MCF 10A (cell line): Measurements from ENCODE around the gene CEP170. TPM values are rescaled to one million over a fixed set of nuclear protein-coding genes. Genes with fewer than 3 reads are reported as not detected.
A peak's percentile ranks its signal among the peaks of the same experiment; 100 is the strongest.
"Not testable (repeated sequence)": the region's sequence is repeated elsewhere in the genome, so short reads cannot be mapped to it uniquely, and the experiment has no call there.

Experiments
- BruUV-seq: library from RNA; stranded (reverse); fragments of 400-500 nt; replicated peaks from 2 replicates; lab custom pipeline; 2021; lab: Mats Ljungman, UMichigan
- CTCF ChIA-PET: fragments of 300-600 bp; sonication (Branson Sonifier 250); formaldehyde crosslinking; extraction: SDS; loops from one replicate; lab custom pipeline; 2021; ENCODE audit warnings: antibody characterized with exemption, inconsistent platforms; lab: Yijun Ruan, JAX
- POLR2A ChIA-PET: fragments of 300-600, 350-650 bp; sonication (Branson Sonifier 250); formaldehyde crosslinking; extraction: SDS; loops from one replicate; lab custom pipeline; 2020; ENCODE audit warnings: antibody characterized with exemption, inconsistent platforms; lab: Yijun Ruan, JAX
- DNase-seq: peaks from one replicate; pipeline ENCODE4 v3.0.0-alpha.2; 2018; ENCODE audit not compliant: unreplicated experiment
- H3K27ac Mint-ChIP-seq: one replicate; pipeline ENCODE4 v1.8.0; 2022; ENCODE audit warnings: mild to moderate bottlenecking, low read depth, mixed read lengths; ENCODE audit not compliant: unreplicated experiment
- H3K27me3 Mint-ChIP-seq: one replicate; pipeline ENCODE4 v1.8.0; 2022; ENCODE audit warnings: mixed read lengths; ENCODE audit not compliant: insufficient read depth, unreplicated experiment
- H3K36me3 Mint-ChIP-seq: one replicate; pipeline ENCODE4 v1.8.0; 2022; ENCODE audit warnings: mild to moderate bottlenecking, moderate library complexity, mixed read lengths; ENCODE audit not compliant: insufficient read depth, unreplicated experiment
- H3K4me1 Mint-ChIP-seq: one replicate; pipeline ENCODE4 v1.8.0; 2022; ENCODE audit warnings: mixed read lengths; ENCODE audit not compliant: insufficient read depth, unreplicated experiment
- H3K4me3 Mint-ChIP-seq: one replicate; pipeline ENCODE4 v1.8.0; 2022; ENCODE audit warnings: mild to moderate bottlenecking, moderate library complexity, mixed read lengths; ENCODE audit not compliant: unreplicated experiment
- H3K9me3 Mint-ChIP-seq: one replicate; pipeline ENCODE4 v1.8.0; 2022; ENCODE audit warnings: mixed read lengths; ENCODE audit not compliant: unreplicated experiment
- CTCF ChIP-seq: fragments of 200-600 bp; IDR thresholded peaks from one replicate; pipeline ENCODE4 v1.8.0; 2022; ENCODE audit warnings: antibody characterized with exemption, mild to moderate bottlenecking; ENCODE audit not compliant: unreplicated experiment
- intact Hi-C: fragments of 100-400 bp; cut with micrococcal nuclease; formaldehyde crosslinking; loops from 2 replicates; pipeline ENCODE4 v1.14.1; 2022
- total RNA-seq: library from RNA; stranded (reverse); gene quantifications from 2 replicates; pipeline ENCODE4 v1.2.3, GENCODE V29; 2022

The CEP170 gene
- total RNA-seq, 1 experiment from 2014 or later: 182 TPM

DNA sequence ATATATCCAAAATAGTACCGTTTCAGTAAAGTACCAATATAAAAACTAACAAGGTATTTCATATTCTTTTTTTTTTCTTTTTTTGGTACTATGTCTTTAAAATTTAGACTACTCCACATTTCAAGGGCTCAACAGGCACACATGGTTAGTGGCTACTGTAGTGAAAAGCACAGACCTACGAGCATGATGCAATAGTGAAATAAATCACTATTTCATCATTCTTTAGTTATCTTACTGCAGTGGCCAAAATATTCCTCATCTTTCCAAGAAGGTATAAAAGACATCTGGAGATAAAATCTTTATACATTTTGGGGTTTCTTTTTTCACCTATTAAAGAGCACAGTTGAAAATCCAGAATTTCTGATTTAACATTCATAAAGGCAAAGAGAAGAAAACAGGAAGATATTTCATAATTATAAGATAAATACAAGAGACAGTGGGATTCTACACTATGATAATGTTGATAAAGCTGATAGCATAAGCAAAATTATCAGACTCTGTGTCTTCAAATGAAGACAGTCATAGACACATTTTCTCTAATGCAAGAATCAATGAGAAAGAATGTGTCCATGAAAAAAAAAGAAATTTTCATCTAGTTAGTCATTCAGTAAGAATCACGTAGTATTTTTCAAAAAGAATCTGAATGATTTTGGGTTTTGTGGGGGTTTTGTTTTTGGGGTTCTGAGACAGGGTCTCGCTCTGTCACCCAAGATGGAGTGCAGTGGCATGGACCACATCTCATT lies 41.9 kb downstream of the CEP170 start:
- Mint-ChIP-seq H3K27me3 (no peaks in the 10 kb centered on the region), H3K9me3 (no peaks in the 10 kb centered on the region), H3K4me1 (peaks cover 20% of the 10 kb centered on the region), H3K4me3 (peak overlapping the region; percentile 54), H3K36me3 (peaks cover 34% of the 10 kb centered on the region), H3K27ac (peak overlapping the region; percentile 89)
- TF ChIP-seq CTCF: no peak
- BruUV-seq: TSS peak; percentile 92
- intact Hi-C loops: loop anchor here (2.0 kb wide), 1 partner anchor 42 kb away; the partner anchor contains the start of gene CEP170
- POLR2A ChIA-PET: interaction anchor here (0.7 to 4.1 kb wide), 4 partner anchors 17 to 42 kb away, joined by 4 to 40 read pairs (median 5); partner anchors contain the start of genes CEP170 and SDCCAG8
- DNase-seq: peak; percentile 81
- CTCF ChIA-PET: interaction anchor here (0.7 kb wide), 1 partner anchor 1161 kb away, joined by 4 read pairs; no protein-coding TSS in a partner anchor

DNA sequence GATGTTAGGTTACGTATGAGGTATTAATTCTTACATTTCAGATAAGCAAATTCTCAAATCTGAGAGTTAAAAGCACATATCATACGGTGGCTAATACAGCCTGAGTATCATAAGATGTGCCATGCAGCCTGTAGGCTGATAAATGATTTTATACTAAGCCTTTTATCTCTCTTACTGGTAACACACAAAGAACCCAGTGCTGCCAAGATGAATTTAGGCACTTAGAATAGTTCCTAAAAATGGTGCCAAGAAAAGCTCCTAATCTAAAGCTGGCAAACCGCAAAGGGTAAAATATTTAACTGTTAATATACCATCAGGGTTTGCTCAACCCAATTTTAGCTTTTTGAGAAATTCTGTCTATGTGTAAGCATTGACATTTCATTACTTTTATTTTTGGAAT lies 43.1 kb downstream of the CEP170 start:
- CTCF ChIA-PET: interaction anchor here (0.7 to 1.2 kb wide), 2 partner anchors 10 to 39 kb away, joined by 3 to 6 read pairs; no protein-coding TSS in a partner anchor
- peak; percentile 25 for DNase-seq
- not testable (repeated sequence) for BruUV-seq, H3K27ac Mint-ChIP-seq, H3K27me3 Mint-ChIP-seq, H3K9me3 Mint-ChIP-seq, H3K4me3 Mint-ChIP-seq
- Mint-ChIP-seq H3K36me3 (peaks cover 28% of the 10 kb centered on the region), H3K4me1 (peaks cover 17% of the 10 kb centered on the region)
- intact Hi-C loops: loop anchor here (2.0 kb wide), 1 partner anchor 43 kb away; the partner anchor contains the start of gene CEP170
- POLR2A ChIA-PET: interaction anchor here (0.7 to 4.1 kb wide), 4 partner anchors 23 to 75 kb away, joined by 4 to 40 read pairs (median 6); partner anchors contain the start of genes CEP170 and SDCCAG8

DNA sequence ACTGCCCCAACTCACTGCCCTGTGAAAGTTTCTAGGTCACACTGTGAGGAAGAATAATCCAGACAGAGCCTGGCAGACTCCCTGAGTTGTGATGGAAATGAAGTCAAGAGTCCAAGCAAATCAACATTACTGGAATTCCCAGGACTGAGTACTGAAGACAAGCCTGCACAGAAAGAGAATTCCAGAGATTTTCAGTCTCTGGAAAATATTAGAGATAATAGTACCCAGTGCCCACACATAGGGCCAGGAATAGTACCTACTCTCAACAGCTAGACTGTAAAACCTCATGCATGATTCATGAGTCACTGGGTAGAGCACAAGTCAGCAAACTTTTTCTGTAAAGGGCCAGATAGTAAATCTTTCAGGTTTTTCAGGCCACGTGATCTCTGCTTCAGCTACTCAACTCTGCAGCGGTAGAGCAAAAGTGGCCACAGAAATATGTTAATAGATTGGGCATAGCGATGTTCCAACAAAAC lies 50.0 kb downstream of the CEP170 start:
- H3K4me3 Mint-ChIP-seq, BruUV-seq, H3K27ac Mint-ChIP-seq, H3K27me3 Mint-ChIP-seq, H3K4me1 Mint-ChIP-seq, POLR2A ChIA-PET, intact Hi-C loops: not testable (repeated sequence)
- CTCF ChIA-PET: interaction anchor here (0.6 kb wide), 2 partner anchors 30 to 726 kb away, joined by 3 to 4 read pairs; no protein-coding TSS in a partner anchor
- Mint-ChIP-seq H3K36me3 (peaks cover 32% of the 10 kb centered on the region), H3K9me3 (peaks cover 17% of the 10 kb centered on the region)
- DNase-seq: peak; percentile 44

DNA sequence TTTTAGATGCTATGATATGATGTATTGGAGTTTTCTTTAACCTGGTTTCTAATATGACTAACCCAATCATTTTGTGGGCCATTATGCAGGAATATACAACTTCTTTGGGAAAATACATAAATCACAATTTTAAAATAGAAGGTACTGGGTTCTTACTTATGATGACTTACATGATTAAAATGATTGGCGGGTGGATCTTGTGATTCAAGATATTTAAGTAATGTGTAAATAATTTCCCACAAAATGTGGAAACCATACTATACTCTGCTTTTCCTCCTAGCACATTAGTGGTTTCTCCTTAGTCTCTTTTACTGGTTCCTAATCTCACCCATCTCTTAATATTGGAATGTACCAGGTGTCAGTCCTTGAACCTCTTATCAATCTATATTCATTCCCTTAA lies 50.7 kb downstream of the CEP170 start:
- H3K9me3 Mint-ChIP-seq: peaks cover 17% of the 10 kb centered on the region
- BruUV-seq, H3K27me3 Mint-ChIP-seq, intact Hi-C loops, H3K4me3 Mint-ChIP-seq, H3K27ac Mint-ChIP-seq, DNase-seq, POLR2A ChIA-PET, CTCF ChIA-PET, H3K4me1 Mint-ChIP-seq: not testable (repeated sequence)
- peaks cover 40% of the 10 kb centered on the region for H3K36me3 Mint-ChIP-seq

GRCh38 chr1:243203196-243203595 lies 51.9 kb downstream of the CEP170 start:
- CTCF ChIA-PET, H3K27ac Mint-ChIP-seq, BruUV-seq, intact Hi-C loops, H3K27me3 Mint-ChIP-seq, DNase-seq, POLR2A ChIA-PET, H3K4me3 Mint-ChIP-seq, H3K4me1 Mint-ChIP-seq: not testable (repeated sequence)
- H3K9me3 Mint-ChIP-seq: peaks cover 17% of the 10 kb centered on the region
- H3K36me3 Mint-ChIP-seq: peaks cover 48% of the 10 kb centered on the region

- H3K9me3 Mint-ChIP-seq, H3K4me1 Mint-ChIP-seq, H3K27ac Mint-ChIP-seq, DNase-seq, H3K27me3 Mint-ChIP-seq, intact Hi-C loops, H3K4me3 Mint-ChIP-seq, BruUV-seq: not testable (repeated sequence)
- peaks cover 54% of the 10 kb centered on the region for H3K36me3 Mint-ChIP-seq
- ChIA-PET CTCF (interaction anchor here (1.5 kb wide), 1 partner anchor 11 kb away, joined by 6 read pairs; no protein-coding TSS in a partner anchor), POLR2A (interaction anchor here (0.9 kb wide), 1 partner anchor 54 kb away, joined by 3 read pairs; the partner anchor contains the start of genes CEP170 and SDCCAG8)
Measured at GRCh38 chr1:243201316-243201715, 53.8 kb downstream of the CEP170 start.

- BruUV-seq, DNase-seq, H3K9me3 Mint-ChIP-seq, CTCF ChIA-PET, H3K4me1 Mint-ChIP-seq, H3K27me3 Mint-ChIP-seq, POLR2A ChIA-PET, intact Hi-C loops, H3K4me3 Mint-ChIP-seq, H3K27ac Mint-ChIP-seq: not testable (repeated sequence)
- peaks cover 55% of the 10 kb centered on the region for H3K36me3 Mint-ChIP-seq
Measured at GRCh38 chr1:243197524-243197923, 57.6 kb downstream of the CEP170 start.

DNA sequence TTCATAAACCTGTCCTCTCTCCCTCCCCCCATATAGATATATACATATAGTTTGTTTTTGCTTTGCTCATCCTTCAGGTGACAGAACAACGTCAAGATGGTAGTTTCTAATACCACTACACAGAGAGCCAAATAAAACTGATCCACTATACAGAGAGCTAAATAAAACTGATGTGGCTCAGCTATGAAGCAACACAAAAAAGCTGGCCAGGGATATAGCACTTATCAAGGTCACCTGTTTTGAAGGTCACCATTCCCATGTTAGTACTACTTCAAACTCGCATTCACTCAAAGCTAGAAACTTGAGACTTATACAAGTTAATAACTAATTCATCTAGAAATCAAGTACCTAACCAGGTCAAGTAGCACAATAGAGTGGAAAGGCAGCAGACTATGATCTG lies 61.8 kb downstream of the CEP170 start:
- H3K27me3 Mint-ChIP-seq, DNase-seq, H3K27ac Mint-ChIP-seq, intact Hi-C loops, H3K4me1 Mint-ChIP-seq, H3K4me3 Mint-ChIP-seq, H3K9me3 Mint-ChIP-seq, CTCF ChIA-PET, POLR2A ChIA-PET, BruUV-seq: not testable (repeated sequence)
- H3K36me3 Mint-ChIP-seq: peaks cover 39% of the 10 kb centered on the region
